ENCODE data around the gene EBLN1.
"Not testable (repeated sequence)": the region's sequence is repeated elsewhere in the genome, so short reads cannot be mapped to it uniquely, and the experiment has no call there.

Gene EBLN1

GRCh38 chr10:22228167-22228938, 10.5 kb upstream of the EBLN1 start:
- no peak for DNase-seq

DNA sequence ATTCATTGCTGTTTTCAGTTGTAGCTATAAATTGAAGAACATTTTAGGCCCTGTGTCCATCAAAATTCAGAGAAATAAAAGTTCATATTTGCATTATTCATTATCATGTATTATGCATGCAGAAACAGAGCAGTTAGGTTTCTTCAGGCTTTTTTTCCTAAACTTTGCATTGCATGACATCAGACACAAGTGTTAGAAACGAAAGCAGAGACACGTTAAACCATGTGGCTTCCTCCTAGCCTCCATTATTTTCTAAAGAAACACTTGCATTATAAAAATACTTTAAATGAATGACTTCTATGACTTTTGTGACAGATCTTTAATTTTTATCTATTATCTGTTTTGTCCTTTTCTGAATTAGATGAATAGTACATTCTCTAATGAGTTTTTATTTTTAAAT, 8.8 kb upstream of the EBLN1 start:
- no peak for DNase-seq

DNA sequence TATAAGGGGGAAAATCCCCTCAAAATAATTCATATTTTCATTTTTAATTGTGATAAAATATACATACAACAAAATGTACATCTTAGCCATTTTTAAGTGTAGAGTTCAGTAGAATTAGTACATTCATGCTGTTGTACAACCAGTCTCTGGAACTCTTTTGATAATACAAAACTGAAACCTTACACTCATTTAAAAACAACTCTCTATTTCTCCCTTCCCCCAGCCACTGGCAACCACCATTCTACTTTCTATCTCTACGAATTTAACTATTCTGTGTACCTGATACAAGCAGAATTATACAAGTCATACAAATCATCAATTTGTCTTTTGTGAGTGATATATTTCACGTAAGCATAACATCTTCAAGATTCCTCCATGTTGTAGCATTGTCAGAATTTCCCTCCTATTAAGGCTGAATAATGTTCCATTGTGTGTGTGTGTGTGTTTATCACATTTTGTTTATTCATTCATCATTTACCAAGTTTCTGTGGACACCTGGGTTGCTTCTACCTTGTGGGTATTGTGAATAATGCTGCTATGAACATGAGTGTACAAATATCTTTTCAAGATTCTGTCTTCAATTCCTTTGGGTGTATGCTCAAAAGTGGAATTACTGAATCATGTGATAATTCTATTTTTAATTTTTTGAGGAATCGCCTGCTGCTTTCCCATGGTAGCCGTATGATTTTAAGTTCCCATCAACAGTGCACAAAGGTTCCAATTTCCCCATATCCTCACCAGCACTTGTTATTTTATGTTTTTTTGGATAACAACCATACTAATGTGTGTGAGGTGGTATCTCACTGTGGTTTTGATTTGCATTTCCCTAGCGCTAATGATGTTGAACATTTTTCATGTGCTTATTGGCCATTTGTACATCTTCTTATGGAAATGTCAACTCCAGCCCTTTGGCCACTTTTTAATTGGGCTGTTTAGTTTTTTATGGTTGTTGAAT, 4.7 kb upstream of the EBLN1 start:
- no peak for DNase-seq

GRCh38 chr10:22219308-22219707, 1.5 kb upstream of the EBLN1 start:
- DNase-seq: no peak

GRCh38 chr10:22218448-22218847, 633 bp upstream of the EBLN1 start:
- no peak for DNase-seq

GRCh38 chr10:22217084-22217483, 731 bp downstream of the EBLN1 start:
- not testable (repeated sequence) for DNase-seq

DNA sequence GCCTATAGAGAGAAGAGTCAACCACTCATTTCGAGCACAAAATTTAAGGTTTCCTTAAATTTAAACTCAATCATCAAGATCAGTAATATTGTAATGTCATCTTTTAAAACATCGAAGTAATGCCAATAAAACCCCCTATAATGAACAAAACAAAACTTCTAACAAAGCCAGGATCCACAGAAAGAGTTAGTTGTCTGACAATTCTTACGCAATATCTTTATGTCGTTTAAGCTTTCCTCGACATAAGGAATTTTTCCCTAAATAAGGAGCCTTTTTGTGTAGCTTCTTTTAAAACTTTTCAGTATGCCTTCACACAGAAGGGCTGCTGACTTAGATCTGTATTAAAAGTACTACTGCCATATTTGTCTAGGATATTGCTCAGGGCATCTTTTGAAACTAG, 7.5 kb downstream of the EBLN1 start:
- DNase-seq: no peak

DNA sequence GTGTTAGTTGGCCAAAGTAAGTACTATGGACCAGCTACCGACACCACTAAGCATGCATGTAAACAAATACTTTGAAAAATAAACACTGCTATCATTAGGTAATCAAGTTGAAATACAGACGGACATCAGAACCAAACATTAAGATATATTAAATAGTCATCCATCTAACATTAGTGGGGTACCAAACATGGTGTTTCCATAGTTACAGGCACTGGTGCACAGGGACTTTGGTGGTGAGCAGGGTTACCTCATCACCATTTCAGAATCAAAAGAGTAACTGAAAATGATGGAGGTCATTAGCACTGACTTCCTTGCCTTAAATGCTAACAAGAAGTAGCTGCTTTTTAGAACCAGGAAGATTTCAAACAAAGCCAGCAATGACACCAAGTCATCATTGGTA, 23.9 kb downstream of the EBLN1 start:
- DNase-seq: no peak

- no peak for DNase-seq
Observed at GRCh38 chr10:22185586-22185985, 32.2 kb downstream of the EBLN1 start.

DNA sequence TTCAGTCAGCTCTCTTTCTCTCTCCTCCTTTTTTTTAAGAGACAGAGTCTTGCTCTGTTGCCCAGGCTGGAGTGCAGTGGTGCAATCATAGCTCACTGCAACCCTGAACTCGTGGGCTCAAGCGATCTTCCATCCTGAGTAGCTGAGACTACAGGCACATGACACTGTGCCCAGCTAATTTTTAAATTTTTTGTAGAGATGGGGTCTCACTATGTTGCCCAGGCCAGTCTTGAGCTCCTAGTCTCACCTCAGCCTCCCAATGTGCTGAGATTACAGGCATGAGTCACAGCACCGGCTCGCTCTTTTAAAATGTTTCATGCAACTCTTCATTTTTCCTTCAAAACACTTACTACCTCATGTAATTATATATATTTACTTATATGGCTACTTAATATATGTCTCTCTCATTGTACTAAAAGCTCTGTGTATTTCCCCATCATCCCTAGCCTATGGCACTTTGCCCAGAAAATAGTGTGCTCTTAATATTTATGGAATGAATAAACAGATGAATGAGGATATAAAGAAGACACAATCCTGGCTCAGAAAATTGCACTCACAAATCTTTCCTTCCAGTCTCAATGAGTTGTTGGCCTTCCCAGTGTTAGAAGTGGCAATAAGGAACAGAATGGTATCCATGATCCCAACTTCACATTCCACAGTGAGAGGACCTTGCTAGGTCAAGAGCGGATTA, 33.9 kb downstream of the EBLN1 start:
- DNase-seq: no peak

GRCh38 chr10:22180724-22181123, 37.1 kb downstream of the EBLN1 start:
- DNase-seq: no peak

DNA sequence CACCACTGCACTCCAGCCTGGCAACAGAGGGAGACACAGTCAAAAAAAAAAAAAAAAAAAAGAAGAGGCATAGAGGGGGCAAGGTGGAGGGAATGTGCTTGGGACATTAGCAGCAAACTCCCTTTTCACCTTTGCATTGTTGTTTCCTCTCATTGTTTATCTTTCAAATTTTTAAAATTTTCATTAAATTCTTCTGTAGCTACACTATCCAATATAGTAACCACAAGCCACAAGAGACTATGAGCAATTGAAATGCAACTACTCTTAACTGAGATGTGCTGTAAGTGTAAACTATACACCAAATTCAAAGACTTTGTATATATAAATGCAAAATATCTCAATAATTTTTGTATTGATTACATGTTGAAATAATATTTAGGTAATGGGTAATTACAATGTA, 43.4 kb downstream of the EBLN1 start:
- DNase-seq: no peak

- DNase-seq: no peak
Observed at GRCh38 chr10:22171131-22171530, 46.7 kb downstream of the EBLN1 start.

GRCh38 chr10:22170582-22170981, 47.2 kb downstream of the EBLN1 start:
- no peak for DNase-seq

DNA sequence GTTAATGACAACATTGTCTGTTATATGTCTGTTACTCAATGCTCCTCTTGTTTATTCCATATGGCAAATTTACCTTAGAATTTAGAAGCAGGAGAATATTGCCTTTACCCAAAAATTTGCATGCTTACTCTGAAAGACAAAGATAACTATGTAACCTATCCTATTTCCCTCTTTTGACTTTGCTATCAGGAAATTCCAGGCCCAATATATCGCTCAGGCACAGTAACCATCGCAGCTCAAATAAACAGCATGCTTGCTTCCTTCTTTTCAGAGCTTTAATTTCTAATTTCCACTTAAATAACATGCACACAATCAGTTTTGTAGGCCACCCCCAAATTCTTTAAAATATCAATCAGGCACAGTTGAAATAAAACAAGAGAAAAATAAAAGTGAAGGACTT, 57.8 kb downstream of the EBLN1 start:
- DNase-seq: no peak

DNA sequence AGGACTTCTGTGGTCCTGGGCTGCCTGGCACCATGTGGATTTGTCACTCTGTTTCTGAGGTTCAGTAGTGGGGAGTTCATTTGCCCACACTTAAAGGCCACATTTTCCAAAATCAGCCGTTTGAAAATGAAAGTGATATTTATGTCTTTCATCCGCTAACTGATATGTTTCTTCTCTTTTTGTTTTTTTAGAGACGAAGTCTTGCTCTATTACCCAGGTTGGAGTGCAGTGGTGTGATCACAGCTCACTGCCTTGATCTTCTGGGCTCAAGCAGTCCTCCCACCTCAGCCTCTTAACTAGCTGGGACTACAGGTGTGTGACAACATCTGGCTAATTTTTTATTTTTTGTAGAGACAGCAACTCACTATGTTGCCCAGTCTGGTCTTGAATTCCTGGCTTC, 58.6 kb downstream of the EBLN1 start:
- DNase-seq: no peak

All from NCI-H345 (cell line).